Osteoblast (primary cell): ENCODE measurements around the gene TDRD7. TPM values are rescaled to one million over a fixed set of nuclear protein-coding genes. Genes with fewer than 3 reads are reported as not detected.
A peak's percentile ranks its signal among the peaks of the same experiment; 100 is the strongest.

Experiments
- DNase-seq: peaks from one replicate; pipeline ENCODE4 v3.0.0; 2011; ENCODE audit warnings: low spot score, mixed read lengths; ENCODE audit not compliant: insufficient read length; ENCODE audit errors: missing footprints
- H2AFZ ChIP-seq: 2 replicates; pipeline ENCODE4 v1.6.0; 2011; ENCODE audit warnings: mild to moderate bottlenecking, low read length
- H3K27ac ChIP-seq: 2 replicates; pipeline ENCODE4 v1.5.1; 2011; ENCODE audit warnings: mild to moderate bottlenecking, low read depth, low read length, moderate library complexity
- H3K27me3 ChIP-seq: 2 replicates; pipeline ENCODE4 v1.6.0; 2012; ENCODE audit warnings: mild to moderate bottlenecking, control low read depth, inconsistent platforms, low read length, moderate library complexity; ENCODE audit not compliant: insufficient read depth
- H3K36me3 ChIP-seq: 2 replicates; pipeline ENCODE4 v1.5.1; 2011; ENCODE audit warnings: mild to moderate bottlenecking, low read length, control low read depth, moderate library complexity; ENCODE audit not compliant: insufficient read depth
- H3K4me1 ChIP-seq: 2 replicates; pipeline ENCODE4 v1.5.1; 2011; ENCODE audit warnings: mild to moderate bottlenecking, low read length, control low read depth, moderate library complexity; ENCODE audit not compliant: insufficient read depth
- H3K4me2 ChIP-seq: 2 replicates; pipeline ENCODE4 v1.6.0; 2011; ENCODE audit warnings: mild to moderate bottlenecking, low read length; ENCODE audit not compliant: insufficient read depth
- H3K4me3 ChIP-seq: fragments of 200-600 bp; sonication (generic); 3 replicates; pipeline ENCODE4 v1.5.1; 2012; ENCODE audit warnings: mild to moderate bottlenecking, low read length, inconsistent platforms; ENCODE audit not compliant: insufficient read depth
- H3K79me2 ChIP-seq: 2 replicates; pipeline ENCODE4 v1.6.0; 2012; ENCODE audit warnings: mild to moderate bottlenecking, low read length, control low read depth, inconsistent platforms; ENCODE audit not compliant: insufficient read depth
- H3K9me3 ChIP-seq: 2 replicates; pipeline ENCODE4 v1.5.1; 2011; ENCODE audit warnings: low read depth, low read length, control low read depth
- H4K20me1 ChIP-seq: 2 replicates; pipeline ENCODE4 v1.6.0; 2012; ENCODE audit warnings: mild to moderate bottlenecking, low read length, control low read depth; ENCODE audit not compliant: insufficient read depth
- total RNA-seq: library from RNA; depleted of rRNA; stranded (reverse); fragments of >200 nt; gene quantifications from 2 replicates; pipeline ENCODE4 v1.2.3, GENCODE V29; 2012
- TF ChIP-seq, protein P1 (sequence below): IDR thresholded peaks from 2 replicates; pipeline ENCODE4 v1.5.1; 2011; ENCODE audit warnings: mild to moderate bottlenecking, low read depth, low read length, moderate library complexity; ENCODE audit errors: extremely low read depth

The TDRD7 gene
- total RNA-seq, 1 donor: 8.0 TPM

- Histone ChIP-seq H4K20me1 (no peaks in the 10 kb centered on the region), H3K27ac (no peak overlapping the region), H3K27me3 (no peaks in the 10 kb centered on the region), H3K79me2 (no peaks in the 10 kb centered on the region), H3K36me3 (no peaks in the 10 kb centered on the region), H3K4me2 (no peak overlapping the region), H3K9me3 (no peaks in the 10 kb centered on the region), H2AFZ (no peak overlapping the region), H3K4me1 (no peaks in the 10 kb centered on the region), H3K4me3 (no peak overlapping the region)
- TF ChIP-seq, protein P1, sequence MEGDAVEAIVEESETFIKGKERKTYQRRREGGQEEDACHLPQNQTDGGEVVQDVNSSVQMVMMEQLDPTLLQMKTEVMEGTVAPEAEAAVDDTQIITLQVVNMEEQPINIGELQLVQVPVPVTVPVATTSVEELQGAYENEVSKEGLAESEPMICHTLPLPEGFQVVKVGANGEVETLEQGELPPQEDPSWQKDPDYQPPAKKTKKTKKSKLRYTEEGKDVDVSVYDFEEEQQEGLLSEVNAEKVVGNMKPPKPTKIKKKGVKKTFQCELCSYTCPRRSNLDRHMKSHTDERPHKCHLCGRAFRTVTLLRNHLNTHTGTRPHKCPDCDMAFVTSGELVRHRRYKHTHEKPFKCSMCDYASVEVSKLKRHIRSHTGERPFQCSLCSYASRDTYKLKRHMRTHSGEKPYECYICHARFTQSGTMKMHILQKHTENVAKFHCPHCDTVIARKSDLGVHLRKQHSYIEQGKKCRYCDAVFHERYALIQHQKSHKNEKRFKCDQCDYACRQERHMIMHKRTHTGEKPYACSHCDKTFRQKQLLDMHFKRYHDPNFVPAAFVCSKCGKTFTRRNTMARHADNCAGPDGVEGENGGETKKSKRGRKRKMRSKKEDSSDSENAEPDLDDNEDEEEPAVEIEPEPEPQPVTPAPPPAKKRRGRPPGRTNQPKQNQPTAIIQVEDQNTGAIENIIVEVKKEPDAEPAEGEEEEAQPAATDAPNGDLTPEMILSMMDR: no peak
- DNase-seq: no peak
Measured at GRCh38 chr9:97459326-97459725, 47.4 kb downstream of the TDRD7 start.

DNA sequence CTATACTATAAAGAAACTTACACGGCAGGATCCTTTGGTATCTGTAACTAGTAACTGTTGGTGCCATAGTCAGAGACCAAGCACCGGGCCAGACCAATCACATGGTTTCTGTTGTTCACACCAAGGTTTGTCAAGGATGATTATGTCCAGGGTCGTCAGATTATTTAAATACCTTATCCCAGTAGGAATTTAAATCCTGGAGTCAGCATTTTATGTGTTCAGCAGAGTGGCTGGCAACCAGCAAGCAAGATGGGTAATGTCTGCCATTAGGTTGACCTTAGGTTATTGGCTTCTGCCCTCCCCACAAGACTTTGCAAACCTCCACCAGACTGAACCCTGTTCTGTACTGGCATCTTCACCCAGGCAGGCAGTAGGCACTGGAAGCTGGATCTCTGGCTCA, 50.3 kb downstream of the TDRD7 start:
- Histone ChIP-seq H4K20me1 (no peaks in the 10 kb centered on the region), H3K79me2 (no peaks in the 10 kb centered on the region), H3K36me3 (no peaks in the 10 kb centered on the region), H3K27ac (no peak overlapping the region), H3K9me3 (no peaks in the 10 kb centered on the region), H3K4me3 (no peak overlapping the region), H3K27me3 (no peaks in the 10 kb centered on the region), H2AFZ (no peak overlapping the region), H3K4me1 (no peaks in the 10 kb centered on the region), H3K4me2 (no peak overlapping the region)
- no peak for DNase-seq
- TF ChIP-seq, protein P1: no peak

DNA sequence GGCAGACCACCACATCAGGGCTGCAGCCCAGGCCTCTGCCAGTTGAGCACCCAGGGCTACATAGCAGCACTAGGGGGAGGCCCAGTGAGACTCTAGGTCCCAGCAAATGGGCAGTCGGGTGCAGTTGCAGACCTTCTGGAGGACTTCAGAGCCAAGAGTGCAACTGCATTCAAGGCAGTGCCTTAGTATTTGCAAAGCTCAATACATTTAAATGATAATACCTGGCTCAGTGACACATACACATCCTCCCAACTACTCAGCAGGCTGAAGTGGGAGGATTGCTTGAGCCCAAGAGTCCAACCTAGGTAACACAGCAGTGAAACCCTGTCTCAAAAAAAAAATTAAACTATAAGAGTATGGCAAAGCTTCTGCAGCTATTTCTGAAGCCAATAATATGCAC, 51.0 kb downstream of the TDRD7 start:
- TF ChIP-seq, protein P1: no peak
- Histone ChIP-seq H4K20me1 (no peaks in the 10 kb centered on the region), H3K27me3 (no peaks in the 10 kb centered on the region), H2AFZ (no peak overlapping the region), H3K79me2 (no peaks in the 10 kb centered on the region), H3K9me3 (no peaks in the 10 kb centered on the region), H3K27ac (no peak overlapping the region), H3K36me3 (no peaks in the 10 kb centered on the region), H3K4me3 (no peak overlapping the region), H3K4me2 (no peak overlapping the region), H3K4me1 (no peaks in the 10 kb centered on the region)
- no peak for DNase-seq

GRCh38 chr9:97468658-97469448, 57.0 kb downstream of the TDRD7 start:
- no peaks in the 10 kb centered on the region for H4K20me1 ChIP-seq
- peak; percentile 81 for DNase-seq
- no peak overlapping the region for H3K4me2 ChIP-seq
- H3K79me2 ChIP-seq: no peaks in the 10 kb centered on the region
- no peaks in the 10 kb centered on the region for H3K36me3 ChIP-seq
- H3K4me1 ChIP-seq: no peaks in the 10 kb centered on the region
- H3K4me3 ChIP-seq: no peak overlapping the region
- no peaks in the 10 kb centered on the region for H3K27me3 ChIP-seq
- H3K27ac ChIP-seq: no peak overlapping the region
- no peak overlapping the region for H2AFZ ChIP-seq
- H3K9me3 ChIP-seq: no peaks in the 10 kb centered on the region
- TF ChIP-seq, protein P1: peak; percentile 84
